ENCODE results near the gene ASB1.

- TF ChIP-seq CTCF (IDR thresholded peaks at IDR 0.05; ENCODE audit: low read length) (no peak), EZH2 (IDR thresholded peaks at IDR 0.05; ENCODE audit: borderline replicate concordance, low read length) (no peak)
Measured at GRCh38 chr2:238418999-238419546, 7.7 kb upstream of the ASB1 start.

Measured in OCI-LY1 (cell line).